PC-9 (cell line): ENCODE measurements around the gene KCNQ1OT1.

Experiments used
- EZH2 ChIP-seq: fragments of 200-600 bp; sonication (generic); IDR thresholded peaks from 2 replicates; pipeline ENCODE4 v1.8.0; 2017; ENCODE audit warnings: antibody characterized with exemption, low read depth
- TF ChIP-seq, protein P1 (sequence below): fragments of 200-600 bp; sonication (generic); conservative IDR thresholded peaks from 2 replicates; pipeline ENCODE4 v1.6.1; 2017; ENCODE audit warnings: mixed run types, antibody characterized with exemption, mild to moderate bottlenecking, moderate library complexity

DNA sequence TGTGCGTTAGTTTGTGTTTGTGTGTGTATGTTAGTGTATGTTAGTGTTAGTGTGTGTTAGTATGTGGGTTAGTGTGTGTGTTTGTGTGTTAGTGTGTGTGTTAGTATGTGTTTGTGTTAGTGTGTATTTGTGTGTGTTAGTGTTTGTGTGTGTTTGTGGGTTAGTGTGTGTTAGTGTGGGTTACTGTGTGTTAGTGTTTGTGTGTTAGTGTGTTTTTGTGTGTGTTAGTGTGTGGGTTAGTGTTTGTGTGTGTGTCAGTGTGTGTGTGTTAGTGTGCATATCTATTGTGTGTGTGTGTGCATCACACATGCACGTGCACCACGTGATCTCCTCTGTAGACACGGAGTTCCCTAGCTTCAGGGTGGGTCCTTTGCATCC lies 115.4 kb downstream of the KCNQ1OT1 start:
- TF ChIP-seq EZH2: no peak
- TF ChIP-seq, protein P1, sequence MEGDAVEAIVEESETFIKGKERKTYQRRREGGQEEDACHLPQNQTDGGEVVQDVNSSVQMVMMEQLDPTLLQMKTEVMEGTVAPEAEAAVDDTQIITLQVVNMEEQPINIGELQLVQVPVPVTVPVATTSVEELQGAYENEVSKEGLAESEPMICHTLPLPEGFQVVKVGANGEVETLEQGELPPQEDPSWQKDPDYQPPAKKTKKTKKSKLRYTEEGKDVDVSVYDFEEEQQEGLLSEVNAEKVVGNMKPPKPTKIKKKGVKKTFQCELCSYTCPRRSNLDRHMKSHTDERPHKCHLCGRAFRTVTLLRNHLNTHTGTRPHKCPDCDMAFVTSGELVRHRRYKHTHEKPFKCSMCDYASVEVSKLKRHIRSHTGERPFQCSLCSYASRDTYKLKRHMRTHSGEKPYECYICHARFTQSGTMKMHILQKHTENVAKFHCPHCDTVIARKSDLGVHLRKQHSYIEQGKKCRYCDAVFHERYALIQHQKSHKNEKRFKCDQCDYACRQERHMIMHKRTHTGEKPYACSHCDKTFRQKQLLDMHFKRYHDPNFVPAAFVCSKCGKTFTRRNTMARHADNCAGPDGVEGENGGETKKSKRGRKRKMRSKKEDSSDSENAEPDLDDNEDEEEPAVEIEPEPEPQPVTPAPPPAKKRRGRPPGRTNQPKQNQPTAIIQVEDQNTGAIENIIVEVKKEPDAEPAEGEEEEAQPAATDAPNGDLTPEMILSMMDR: no peak
